ENCODE data around the gene MYLK4. TPM values are rescaled to one million over a fixed set of nuclear protein-coding genes. Genes with fewer than 3 reads are reported as not detected.

MYLK4 gene
- polyA plus RNA-seq, 3 donors, result 0.04 to 0.45 (median 0.08) TPM

DNA sequence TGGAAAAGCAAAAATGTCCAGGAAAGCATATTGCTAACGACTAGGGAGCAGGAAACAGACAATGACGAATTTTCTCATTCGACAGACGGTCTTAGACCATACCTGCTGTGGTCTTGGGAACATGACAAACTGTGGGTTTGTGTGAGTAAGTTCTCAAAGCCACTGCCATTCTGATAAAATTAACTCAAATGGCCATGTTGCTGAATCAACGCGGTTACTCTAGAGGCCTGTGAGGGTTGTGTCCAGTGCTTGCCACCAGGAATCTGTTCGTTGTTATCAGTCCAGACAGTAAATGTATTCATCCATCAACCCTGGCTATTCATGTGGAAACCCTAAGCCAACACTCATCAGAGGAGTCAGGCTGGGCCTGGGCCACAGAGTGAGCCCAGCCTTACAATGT, 124.3 kb downstream of the MYLK4 start:
- H3K36me3 Mint-ChIP-seq, result no peaks in the 10 kb centered on the region
- WGBS (ENCODE audit: insufficient coverage), result 100% methylated on average over 7 of the region's 7 CpGs
- H3K27me3 ChIP-seq (ENCODE audit: control insufficient read depth in 2 of 2, insufficient read depth in 2 of 2, low read length in 2 of 2), result no peaks in the 10 kb centered on the region
- H3K9me3 ChIP-seq (replicated peaks in 1 of 2; ENCODE audit: control insufficient read depth in 1 of 2, insufficient read depth in 1 of 2, low read length in 2 of 2), result no peaks in the 10 kb centered on the region
- intact Hi-C loops (cut with micrococcal nuclease), result no loop called here
- H3K9ac ChIP-seq (ENCODE audit: insufficient read depth, low read length, poor library complexity, severe bottlenecking), result no peak overlapping the region
- no peak for DNase-seq
- H3K4me3 ChIP-seq (replicated peaks in 1 of 3; ENCODE audit: low read depth in 2 of 3, low read length in 3 of 3), result no peak overlapping the region
- no peak overlapping the region for H3K27ac Mint-ChIP-seq
- H3K27me3 Mint-ChIP-seq (ENCODE audit: low read depth in 3 of 3), result peaks cover 0 to 3% (median 2%) of the 10 kb centered on the region in 3 donors
- H3K4me3 Mint-ChIP-seq, result no peak overlapping the region
- H3K27ac ChIP-seq (ENCODE audit: low read depth in 1 of 2, low read length in 2 of 2), result no peak overlapping the region
- no peak overlapping the region for H2AFZ ChIP-seq (ENCODE audit: insufficient read depth, low read depth, low read length, poor library complexity, severe bottlenecking)
- H3K9me3 Mint-ChIP-seq, result no peaks in the 10 kb centered on the region
- no peaks in the 10 kb centered on the region for H4K20me1 ChIP-seq (ENCODE audit: insufficient read depth, low read length)
- TF ChIP-seq, protein P1, sequence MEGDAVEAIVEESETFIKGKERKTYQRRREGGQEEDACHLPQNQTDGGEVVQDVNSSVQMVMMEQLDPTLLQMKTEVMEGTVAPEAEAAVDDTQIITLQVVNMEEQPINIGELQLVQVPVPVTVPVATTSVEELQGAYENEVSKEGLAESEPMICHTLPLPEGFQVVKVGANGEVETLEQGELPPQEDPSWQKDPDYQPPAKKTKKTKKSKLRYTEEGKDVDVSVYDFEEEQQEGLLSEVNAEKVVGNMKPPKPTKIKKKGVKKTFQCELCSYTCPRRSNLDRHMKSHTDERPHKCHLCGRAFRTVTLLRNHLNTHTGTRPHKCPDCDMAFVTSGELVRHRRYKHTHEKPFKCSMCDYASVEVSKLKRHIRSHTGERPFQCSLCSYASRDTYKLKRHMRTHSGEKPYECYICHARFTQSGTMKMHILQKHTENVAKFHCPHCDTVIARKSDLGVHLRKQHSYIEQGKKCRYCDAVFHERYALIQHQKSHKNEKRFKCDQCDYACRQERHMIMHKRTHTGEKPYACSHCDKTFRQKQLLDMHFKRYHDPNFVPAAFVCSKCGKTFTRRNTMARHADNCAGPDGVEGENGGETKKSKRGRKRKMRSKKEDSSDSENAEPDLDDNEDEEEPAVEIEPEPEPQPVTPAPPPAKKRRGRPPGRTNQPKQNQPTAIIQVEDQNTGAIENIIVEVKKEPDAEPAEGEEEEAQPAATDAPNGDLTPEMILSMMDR (IDR thresholded peaks at IDR 0.05), result no peak
- no peaks in the 10 kb centered on the region for H3K79me2 ChIP-seq (ENCODE audit: insufficient read depth, low read length)
- no peaks in the 10 kb centered on the region for H3K4me1 Mint-ChIP-seq
- no peaks in the 10 kb centered on the region for H3K36me3 ChIP-seq (replicated peaks in 1 of 2; ENCODE audit: control insufficient read depth in 1 of 2, insufficient read depth in 2 of 2, low read length in 2 of 2)
- no peak overlapping the region for H3K4me2 ChIP-seq (replicated peaks; ENCODE audit: extremely low read depth, low read length, poor library complexity, severe bottlenecking)
- H3K4me1 ChIP-seq (ENCODE audit: control insufficient read depth in 1 of 2, insufficient read depth in 2 of 2, low read length in 2 of 2), result no peaks in the 10 kb centered on the region

DNA sequence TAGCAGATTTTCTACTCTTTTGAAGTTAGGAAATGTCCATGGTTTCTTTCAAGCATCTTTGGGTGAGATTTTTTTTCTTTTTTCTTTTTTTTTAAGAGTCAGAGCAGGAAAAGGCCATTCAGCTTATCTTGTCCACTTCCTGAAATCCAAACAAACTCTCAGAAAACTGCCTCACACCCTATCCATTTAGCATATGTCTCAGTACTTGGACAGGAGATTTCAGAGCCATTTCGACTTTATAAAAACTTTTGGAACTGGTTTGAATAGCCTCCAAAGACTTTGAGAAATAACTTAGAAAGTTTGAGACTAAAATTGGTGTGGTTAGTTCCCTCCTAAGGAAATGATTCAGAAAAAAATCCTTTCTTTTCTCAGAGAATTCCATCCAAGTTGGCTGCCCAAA, 125.1 kb downstream of the MYLK4 start:
- TF ChIP-seq, protein P1 (IDR thresholded peaks at IDR 0.05), result no peak
- intact Hi-C loops (cut with micrococcal nuclease), result no loop called here
- Histone ChIP-seq H3K4me2 (replicated peaks; ENCODE audit: extremely low read depth, low read length, poor library complexity, severe bottlenecking) (no peak overlapping the region), H3K79me2 (ENCODE audit: insufficient read depth, low read length) (no peaks in the 10 kb centered on the region), H3K9ac (ENCODE audit: insufficient read depth, low read length, poor library complexity, severe bottlenecking) (no peak overlapping the region), H3K27me3 (ENCODE audit: control insufficient read depth in 2 of 2, insufficient read depth in 2 of 2, low read length in 2 of 2) (no peaks in the 10 kb centered on the region), H3K27ac (ENCODE audit: low read depth in 1 of 2, low read length in 2 of 2) (no peak overlapping the region), H3K4me1 (ENCODE audit: control insufficient read depth in 1 of 2, insufficient read depth in 2 of 2, low read length in 2 of 2) (no peaks in the 10 kb centered on the region), H3K9me3 (replicated peaks in 1 of 2; ENCODE audit: control insufficient read depth in 1 of 2, insufficient read depth in 1 of 2, low read length in 2 of 2) (no peaks in the 10 kb centered on the region), H2AFZ (ENCODE audit: insufficient read depth, low read depth, low read length, poor library complexity, severe bottlenecking) (no peak overlapping the region), H3K4me3 (replicated peaks in 1 of 3; ENCODE audit: low read depth in 2 of 3, low read length in 3 of 3) (no peak overlapping the region), H4K20me1 (ENCODE audit: insufficient read depth, low read length) (no peaks in the 10 kb centered on the region), H3K36me3 (replicated peaks in 1 of 2; ENCODE audit: control insufficient read depth in 1 of 2, insufficient read depth in 2 of 2, low read length in 2 of 2) (no peaks in the 10 kb centered on the region)
- Mint-ChIP-seq H3K27ac (no peak overlapping the region), H3K4me1 (no peaks in the 10 kb centered on the region), H3K4me3 (no peak overlapping the region), H3K36me3 (no peaks in the 10 kb centered on the region), H3K27me3 (ENCODE audit: low read depth in 3 of 3) (peaks cover 0 to 4% (median 3%) of the 10 kb centered on the region in 3 donors), H3K9me3 (no peaks in the 10 kb centered on the region)
- no peak for DNase-seq
- no CpG with 5 or more reads among the region's 1 CpG for WGBS (ENCODE audit: insufficient coverage)
